Measurements from ENCODE around the gene BPI.

DNA sequence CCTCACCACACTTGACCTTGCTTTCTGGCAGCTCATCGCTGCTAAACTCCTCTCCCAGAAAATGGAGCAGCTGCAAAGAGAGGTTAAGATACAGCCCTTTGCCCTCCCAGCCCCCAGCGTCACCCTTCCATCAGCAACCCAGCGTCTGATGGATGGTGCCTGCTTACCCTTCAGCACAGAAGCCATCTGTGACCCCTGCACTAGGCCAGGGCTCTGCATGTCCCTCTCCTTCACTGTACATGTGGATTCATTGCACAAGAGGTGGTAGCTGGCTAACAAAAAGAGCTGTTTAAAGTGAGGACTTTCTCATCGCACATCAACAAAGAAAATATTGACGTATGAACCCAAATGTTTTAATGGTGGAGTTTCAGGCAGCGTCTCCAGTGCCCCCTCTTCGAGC lies 54.6 kb downstream of the BPI start:
- TF ChIP-seq NRF1 (IDR thresholded peaks at IDR 0.05; ENCODE audit: low read depth, low read length) (no peak), JUND (IDR thresholded peaks at IDR 0.05) (no peak), EP300 (IDR thresholded peaks at IDR 0.05; ENCODE audit: borderline replicate concordance in 1 of 2, low read depth in 1 of 2, low read length in 1 of 2) (no peak), POLR2AphosphoS5 (IDR thresholded peaks at IDR 0.05; ENCODE audit: low read depth, low read length) (no peak), YY1 (IDR thresholded peaks at IDR 0.05; ENCODE audit: low read depth) (no peak), RFX5 (IDR thresholded peaks at IDR 0.05; ENCODE audit: low read length) (no peak), TAF1 (IDR thresholded peaks at IDR 0.05; ENCODE audit: borderline replicate concordance, low read depth, low read length) (no peak), MXI1 (IDR thresholded peaks at IDR 0.05; ENCODE audit: low read depth, low read length) (no peak), TEAD4 (IDR thresholded peaks at IDR 0.05; ENCODE audit: borderline replicate concordance, insufficient read depth) (no peak), EZH2phosphoT487 (IDR thresholded peaks at IDR 0.05; ENCODE audit: borderline replicate concordance, low read depth) (no peak), CHD2 (IDR thresholded peaks at IDR 0.05; ENCODE audit: low read length, partially characterized antibody) (no peak)
- TF ChIP-seq, protein P1, sequence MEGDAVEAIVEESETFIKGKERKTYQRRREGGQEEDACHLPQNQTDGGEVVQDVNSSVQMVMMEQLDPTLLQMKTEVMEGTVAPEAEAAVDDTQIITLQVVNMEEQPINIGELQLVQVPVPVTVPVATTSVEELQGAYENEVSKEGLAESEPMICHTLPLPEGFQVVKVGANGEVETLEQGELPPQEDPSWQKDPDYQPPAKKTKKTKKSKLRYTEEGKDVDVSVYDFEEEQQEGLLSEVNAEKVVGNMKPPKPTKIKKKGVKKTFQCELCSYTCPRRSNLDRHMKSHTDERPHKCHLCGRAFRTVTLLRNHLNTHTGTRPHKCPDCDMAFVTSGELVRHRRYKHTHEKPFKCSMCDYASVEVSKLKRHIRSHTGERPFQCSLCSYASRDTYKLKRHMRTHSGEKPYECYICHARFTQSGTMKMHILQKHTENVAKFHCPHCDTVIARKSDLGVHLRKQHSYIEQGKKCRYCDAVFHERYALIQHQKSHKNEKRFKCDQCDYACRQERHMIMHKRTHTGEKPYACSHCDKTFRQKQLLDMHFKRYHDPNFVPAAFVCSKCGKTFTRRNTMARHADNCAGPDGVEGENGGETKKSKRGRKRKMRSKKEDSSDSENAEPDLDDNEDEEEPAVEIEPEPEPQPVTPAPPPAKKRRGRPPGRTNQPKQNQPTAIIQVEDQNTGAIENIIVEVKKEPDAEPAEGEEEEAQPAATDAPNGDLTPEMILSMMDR (IDR thresholded peaks at IDR 0.05), result no peak
- TF ChIP-seq, protein P2, sequence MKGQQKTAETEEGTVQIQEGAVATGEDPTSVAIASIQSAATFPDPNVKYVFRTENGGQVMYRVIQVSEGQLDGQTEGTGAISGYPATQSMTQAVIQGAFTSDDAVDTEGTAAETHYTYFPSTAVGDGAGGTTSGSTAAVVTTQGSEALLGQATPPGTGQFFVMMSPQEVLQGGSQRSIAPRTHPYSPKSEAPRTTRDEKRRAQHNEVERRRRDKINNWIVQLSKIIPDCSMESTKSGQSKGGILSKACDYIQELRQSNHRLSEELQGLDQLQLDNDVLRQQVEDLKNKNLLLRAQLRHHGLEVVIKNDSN (IDR thresholded peaks at IDR 0.05; ENCODE audit: borderline replicate concordance, low read depth), result no peak

Data from SK-N-SH (cell line).